ENCODE results near the gene CRTAC1. TPM values are rescaled to one million over a fixed set of nuclear protein-coding genes. Genes with fewer than 3 reads are reported as not detected.
A peak's percentile ranks its signal among the peaks of the same experiment; 100 is the strongest.

Gene CRTAC1
- total RNA-seq, 1 experiment from 2014 or later, result 0.46 TPM

DNA sequence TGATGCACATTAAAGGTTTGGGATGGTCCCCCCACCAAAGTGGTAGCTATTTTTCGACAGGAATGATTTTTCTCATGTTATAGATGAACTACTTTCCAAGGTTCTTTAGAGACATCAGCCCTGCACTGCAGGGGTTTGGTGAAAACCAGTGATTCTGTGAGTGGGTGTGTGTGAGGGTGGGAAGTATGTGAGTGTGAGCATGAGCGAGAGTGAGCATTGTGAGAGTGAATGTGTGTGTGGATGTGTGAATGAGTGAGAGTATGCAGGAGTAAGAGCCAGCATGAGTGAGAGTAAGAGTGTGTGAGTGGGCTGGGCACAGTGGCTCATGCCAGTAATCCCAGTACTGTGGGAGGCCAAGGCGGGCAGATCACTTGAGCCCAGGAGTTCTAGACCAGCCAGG lies 105.7 kb downstream of the CRTAC1 start:
- Mint-ChIP-seq H3K27me3 (ENCODE audit: low read depth) (peaks cover 21% of the 10 kb centered on the region), H3K4me3 (no peak overlapping the region), H3K27ac (peak overlapping the region in 1 of 3 experiments; percentile 55; a peak in 1 of 7 replicates), H3K4me1 (no peaks in the 10 kb centered on the region), H3K36me3 (ENCODE audit: insufficient read depth in 1 of 3, low read depth in 3 of 3) (no peaks in the 10 kb centered on the region), H3K9me3 (no peaks in the 10 kb centered on the region; a peak in 1 of 5 replicates)
- H3K27ac ChIP-seq (ENCODE audit: insufficient read length, low read depth, low read length), result no peak overlapping the region
- no peak overlapping the region for H2BK20ac ChIP-seq (ENCODE audit: low read depth, low read length, poor library complexity, severe bottlenecking)
- no peaks in the 10 kb centered on the region for H3K79me2 ChIP-seq (ENCODE audit: insufficient read depth, low read length)
- H2AFZ ChIP-seq (ENCODE audit: low read length), result no peak overlapping the region
- no peak overlapping the region for H3T11ph ChIP-seq (ENCODE audit: low read length)
- H4K20me1 ChIP-seq (ENCODE audit: control insufficient read depth, insufficient read depth, insufficient read length), result no peaks in the 10 kb centered on the region
- H3K4me1 ChIP-seq (ENCODE audit: insufficient read depth, low read length), result no peaks in the 10 kb centered on the region
- H3K79me1 ChIP-seq (ENCODE audit: insufficient read depth, low read depth, low read length, poor library complexity, severe bottlenecking), result no peaks in the 10 kb centered on the region
- no peak overlapping the region for H4K5ac ChIP-seq (ENCODE audit: insufficient read length, low read depth, low read length)
- H4K8ac ChIP-seq (replicated peaks; ENCODE audit: insufficient read length, low read depth, low read length), result no peak overlapping the region
- no peak overlapping the region for H3K9ac ChIP-seq (ENCODE audit: extremely low read depth, insufficient read length, low read length)
- TF ChIP-seq, protein P1, sequence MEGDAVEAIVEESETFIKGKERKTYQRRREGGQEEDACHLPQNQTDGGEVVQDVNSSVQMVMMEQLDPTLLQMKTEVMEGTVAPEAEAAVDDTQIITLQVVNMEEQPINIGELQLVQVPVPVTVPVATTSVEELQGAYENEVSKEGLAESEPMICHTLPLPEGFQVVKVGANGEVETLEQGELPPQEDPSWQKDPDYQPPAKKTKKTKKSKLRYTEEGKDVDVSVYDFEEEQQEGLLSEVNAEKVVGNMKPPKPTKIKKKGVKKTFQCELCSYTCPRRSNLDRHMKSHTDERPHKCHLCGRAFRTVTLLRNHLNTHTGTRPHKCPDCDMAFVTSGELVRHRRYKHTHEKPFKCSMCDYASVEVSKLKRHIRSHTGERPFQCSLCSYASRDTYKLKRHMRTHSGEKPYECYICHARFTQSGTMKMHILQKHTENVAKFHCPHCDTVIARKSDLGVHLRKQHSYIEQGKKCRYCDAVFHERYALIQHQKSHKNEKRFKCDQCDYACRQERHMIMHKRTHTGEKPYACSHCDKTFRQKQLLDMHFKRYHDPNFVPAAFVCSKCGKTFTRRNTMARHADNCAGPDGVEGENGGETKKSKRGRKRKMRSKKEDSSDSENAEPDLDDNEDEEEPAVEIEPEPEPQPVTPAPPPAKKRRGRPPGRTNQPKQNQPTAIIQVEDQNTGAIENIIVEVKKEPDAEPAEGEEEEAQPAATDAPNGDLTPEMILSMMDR (conservative IDR thresholded peaks at IDR 0.05), result no peak
- H3K18ac ChIP-seq (ENCODE audit: insufficient read length, low read depth, low read length), result no peak overlapping the region
- no peak overlapping the region for H3K23ac ChIP-seq (ENCODE audit: insufficient read length, low read depth, low read length)
- H2BK120ac ChIP-seq (ENCODE audit: low read depth, low read length, poor library complexity, severe bottlenecking), result no peak overlapping the region
- no peak overlapping the region for H3K4ac ChIP-seq (ENCODE audit: low read depth, low read length)
- H4K91ac ChIP-seq (ENCODE audit: insufficient read length, low read depth, low read length), result no peak overlapping the region
- H2BK5ac ChIP-seq (ENCODE audit: insufficient read length, low read length), result no peak overlapping the region
- H3K27me3 ChIP-seq (ENCODE audit: insufficient read depth, low read length), result no peaks in the 10 kb centered on the region
- H3K4me2 ChIP-seq (ENCODE audit: insufficient read depth, insufficient read length, low read length), result no peak overlapping the region
- H3K23me2 ChIP-seq (ENCODE audit: insufficient read length, low read depth, low read length, poor library complexity, severe bottlenecking), result peaks cover 2% of the 10 kb centered on the region
- H3K56ac ChIP-seq (ENCODE audit: insufficient read length, low read depth, low read length), result no peak overlapping the region
- H2BK15ac ChIP-seq (ENCODE audit: low read depth, low read length), result no peak overlapping the region
- no peak overlapping the region for H2BK12ac ChIP-seq (ENCODE audit: insufficient read length, low read depth, low read length)
- no peak overlapping the region for H3K14ac ChIP-seq (ENCODE audit: insufficient read depth, low read length)
- no peak overlapping the region for H2AK5ac ChIP-seq (ENCODE audit: insufficient read length, low read length)
- 100% methylated on average over 1 of the region's 3 CpGs for WGBS (ENCODE audit: extremely low coverage, insufficient read length, low lambda C conversion rate)
- no peaks in the 10 kb centered on the region for H3K9me3 ChIP-seq (ENCODE audit: control insufficient read depth, low read depth, low read length)
- DNase-seq, result no peak

Data from H9 (cell line).